ENCODE measurements around the gene TCL1B.

DNA sequence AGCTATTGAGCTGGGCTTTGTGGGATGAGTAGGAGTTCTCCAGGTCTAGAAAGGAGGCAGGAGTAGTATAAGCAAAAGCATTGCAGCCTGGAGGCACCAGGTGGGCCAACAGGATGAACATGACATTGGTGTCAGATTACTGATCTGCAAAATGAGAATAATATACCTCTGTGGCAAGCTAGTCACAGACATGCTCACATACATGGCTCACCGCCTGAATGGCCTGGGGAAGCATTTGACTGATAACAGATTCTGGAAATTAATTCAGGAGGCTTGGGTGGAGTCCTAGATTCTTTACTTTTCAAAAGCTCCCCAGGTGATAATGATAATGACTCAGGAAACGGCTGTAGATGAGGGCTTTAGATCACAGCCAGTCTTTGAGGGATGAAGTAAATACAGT, 709 bp downstream of the TCL1B start:
- TF ChIP-seq POLR2A (IDR thresholded peaks at IDR 0.05) (no peak), POLR2AphosphoS5 (IDR thresholded peaks at IDR 0.05; ENCODE audit: insufficient read depth in 1 of 2, low read depth in 1 of 2) (no peak)
- TF ChIP-seq, protein P1, sequence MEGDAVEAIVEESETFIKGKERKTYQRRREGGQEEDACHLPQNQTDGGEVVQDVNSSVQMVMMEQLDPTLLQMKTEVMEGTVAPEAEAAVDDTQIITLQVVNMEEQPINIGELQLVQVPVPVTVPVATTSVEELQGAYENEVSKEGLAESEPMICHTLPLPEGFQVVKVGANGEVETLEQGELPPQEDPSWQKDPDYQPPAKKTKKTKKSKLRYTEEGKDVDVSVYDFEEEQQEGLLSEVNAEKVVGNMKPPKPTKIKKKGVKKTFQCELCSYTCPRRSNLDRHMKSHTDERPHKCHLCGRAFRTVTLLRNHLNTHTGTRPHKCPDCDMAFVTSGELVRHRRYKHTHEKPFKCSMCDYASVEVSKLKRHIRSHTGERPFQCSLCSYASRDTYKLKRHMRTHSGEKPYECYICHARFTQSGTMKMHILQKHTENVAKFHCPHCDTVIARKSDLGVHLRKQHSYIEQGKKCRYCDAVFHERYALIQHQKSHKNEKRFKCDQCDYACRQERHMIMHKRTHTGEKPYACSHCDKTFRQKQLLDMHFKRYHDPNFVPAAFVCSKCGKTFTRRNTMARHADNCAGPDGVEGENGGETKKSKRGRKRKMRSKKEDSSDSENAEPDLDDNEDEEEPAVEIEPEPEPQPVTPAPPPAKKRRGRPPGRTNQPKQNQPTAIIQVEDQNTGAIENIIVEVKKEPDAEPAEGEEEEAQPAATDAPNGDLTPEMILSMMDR (IDR thresholded peaks at IDR 0.05): no peak

Data from vagina (tissue), 2 donors.